SK-MEL-5 (cell line): ENCODE data around the gene THEMIS. TPM values are rescaled to one million over a fixed set of nuclear protein-coding genes. Genes with fewer than 3 reads are reported as not detected.
"Not testable (repeated sequence)": the region's sequence is repeated elsewhere in the genome, so short reads cannot be mapped to it uniquely, and the experiment has no call there.

Source experiments
- DNase-seq: peaks from one replicate; pipeline ENCODE4 v3.0.0-alpha.2; 2016; ENCODE audit warnings: low read depth, low spot score
- in situ Hi-C: cut with HindIII; loops from 2 replicates; pipeline ENCODE4 v1.10.0; 2016; ENCODE audit warnings: low sequenced_read_pairs, high pct_unique_total_duplicates, low pct_unique_long_range_greater_than_20kb
- polyA plus RNA-seq, 2 experiments: library from polyadenylated mRNA; depleted of rRNA; stranded (reverse); fragments of >200 nt; gene quantifications; 2 replicates each; pipeline ENCODE4 v1.2.3, GENCODE V29; 2015
- total RNA-seq: library from RNA; depleted of rRNA; stranded (reverse); fragments of >200 nt; shearing (Covaris generic); gene quantifications from 2 replicates; pipeline ENCODE4 v1.2.3, GENCODE V29; 2014; rRNA removed

Gene THEMIS, protein sequence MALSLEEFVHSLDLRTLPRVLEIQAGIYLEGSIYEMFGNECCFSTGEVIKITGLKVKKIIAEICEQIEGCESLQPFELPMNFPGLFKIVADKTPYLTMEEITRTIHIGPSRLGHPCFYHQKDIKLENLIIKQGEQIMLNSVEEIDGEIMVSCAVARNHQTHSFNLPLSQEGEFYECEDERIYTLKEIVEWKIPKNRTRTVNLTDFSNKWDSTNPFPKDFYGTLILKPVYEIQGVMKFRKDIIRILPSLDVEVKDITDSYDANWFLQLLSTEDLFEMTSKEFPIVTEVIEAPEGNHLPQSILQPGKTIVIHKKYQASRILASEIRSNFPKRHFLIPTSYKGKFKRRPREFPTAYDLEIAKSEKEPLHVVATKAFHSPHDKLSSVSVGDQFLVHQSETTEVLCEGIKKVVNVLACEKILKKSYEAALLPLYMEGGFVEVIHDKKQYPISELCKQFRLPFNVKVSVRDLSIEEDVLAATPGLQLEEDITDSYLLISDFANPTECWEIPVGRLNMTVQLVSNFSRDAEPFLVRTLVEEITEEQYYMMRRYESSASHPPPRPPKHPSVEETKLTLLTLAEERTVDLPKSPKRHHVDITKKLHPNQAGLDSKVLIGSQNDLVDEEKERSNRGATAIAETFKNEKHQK
- total RNA-seq, result not detected in 2 replicates
- 0.15 TPM in 1 of 2 replicates, not detected in the other for polyA plus RNA-seq (2015; cell fraction: cytosol; rRNA removed)
- not detected in 2 replicates for polyA plus RNA-seq (2015; cell fraction: nucleus; rRNA removed)

DNA sequence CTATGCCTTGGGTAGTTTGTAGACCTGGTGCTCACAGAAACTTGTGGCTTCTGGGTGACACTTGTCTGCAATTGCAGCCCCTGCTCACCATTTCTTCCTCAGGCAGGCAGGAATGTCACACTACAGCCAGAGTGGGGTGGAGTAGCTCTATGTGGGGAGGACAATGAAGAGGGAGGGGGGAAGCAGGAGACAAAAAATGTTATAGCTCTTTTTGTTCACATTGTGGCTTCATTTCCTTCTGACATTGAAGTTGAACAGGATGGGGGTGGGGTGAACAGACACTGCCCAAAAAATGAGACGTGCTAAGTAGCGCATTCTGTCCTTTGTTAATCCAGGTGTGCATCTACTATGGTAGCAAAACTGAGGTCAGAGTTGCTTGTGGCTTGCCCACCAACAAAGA lies at the start of gene THEMIS:
TSS of gene THEMIS (minus strand) at position 124 of the 400 bp plus-strand sequence. CDS start 126 bp downstream, outside the sequence.
- in situ Hi-C loops, result no loop called here
- DNase-seq, result no peak

- no peak for DNase-seq
- in situ Hi-C loops, result no loop called here
Observed at GRCh38 chr6:127949251-127949650, 48.4 kb upstream of the THEMIS start.

DNA sequence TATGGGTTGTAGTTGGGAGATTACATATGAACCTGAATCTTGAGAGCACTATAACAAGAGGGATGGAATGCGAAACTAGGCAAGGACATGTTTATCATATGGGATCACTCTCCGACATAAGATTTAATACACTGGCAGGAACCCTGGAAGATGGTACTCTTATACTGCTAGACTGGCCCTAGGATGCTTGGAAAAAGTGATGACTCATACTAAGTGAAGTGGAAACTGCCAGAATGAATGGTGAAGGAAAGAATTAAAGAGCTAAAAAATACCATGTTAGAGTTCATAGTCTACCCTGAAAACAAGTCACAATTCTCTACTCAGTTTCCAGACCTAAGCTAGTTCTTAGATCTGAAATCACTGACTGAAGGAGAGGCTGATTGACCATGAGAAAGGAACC lies 45.5 kb upstream of the THEMIS start:
- DNase-seq, result no peak
- in situ Hi-C loops, result no loop called here

DNA sequence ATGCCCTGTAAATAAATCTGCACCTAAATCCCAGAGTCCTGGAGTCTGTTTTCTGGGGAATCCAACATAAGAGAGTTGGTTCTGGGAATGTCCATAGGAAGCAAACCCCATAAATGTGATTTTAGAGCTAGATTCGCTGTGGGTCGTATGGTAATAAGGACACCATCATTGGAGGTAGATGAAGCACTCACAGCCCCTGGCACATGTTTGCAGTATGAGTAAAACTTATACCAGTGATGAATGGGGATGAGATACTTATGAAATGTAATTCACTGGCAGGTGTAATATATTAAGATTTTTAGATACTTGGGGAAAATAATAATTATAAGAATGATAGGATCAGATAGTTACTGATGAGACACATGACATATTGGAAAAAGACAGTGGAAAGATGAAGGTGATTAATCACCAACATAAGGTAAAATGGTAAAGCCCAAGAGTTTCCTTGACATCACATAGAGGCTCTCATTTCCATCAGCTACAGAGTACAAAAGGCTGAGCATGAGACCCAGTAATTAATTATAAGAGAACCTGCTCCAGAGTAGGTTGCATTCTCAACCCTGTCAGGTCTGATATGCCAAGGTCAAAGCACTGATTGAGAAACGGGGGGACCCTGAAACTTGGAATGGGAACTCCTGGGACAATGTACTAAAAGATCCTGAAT lies 44.7 kb upstream of the THEMIS start:
- in situ Hi-C loops, result no loop called here

DNA sequence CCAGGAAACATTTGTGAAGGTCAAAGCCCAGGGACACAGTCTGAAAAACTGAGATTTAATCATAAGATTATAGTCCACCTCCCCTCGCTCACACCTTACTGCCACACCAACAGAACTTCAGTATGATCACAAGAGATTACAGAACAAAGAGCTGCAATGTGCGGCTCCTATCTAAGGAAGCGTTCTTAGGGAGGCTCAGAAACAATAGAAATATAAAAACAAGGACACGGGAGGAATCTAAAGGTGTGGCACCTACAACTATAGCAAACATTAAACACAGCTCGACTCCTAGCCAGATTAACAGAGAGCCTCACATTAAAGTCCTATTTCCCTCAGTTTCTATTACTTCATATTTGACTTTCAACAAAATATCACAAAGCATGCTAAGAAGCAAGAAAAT lies 40.4 kb upstream of the THEMIS start:
- DNase-seq, result no peak
- in situ Hi-C loops, result no loop called here

More for the DNA sequence above, 44.7 kb upstream of the THEMIS start:
- DNase-seq, result no peak

- DNase-seq, result no peak
Observed at GRCh38 chr6:127939442-127940066, 38.7 kb upstream of the THEMIS start.

DNA sequence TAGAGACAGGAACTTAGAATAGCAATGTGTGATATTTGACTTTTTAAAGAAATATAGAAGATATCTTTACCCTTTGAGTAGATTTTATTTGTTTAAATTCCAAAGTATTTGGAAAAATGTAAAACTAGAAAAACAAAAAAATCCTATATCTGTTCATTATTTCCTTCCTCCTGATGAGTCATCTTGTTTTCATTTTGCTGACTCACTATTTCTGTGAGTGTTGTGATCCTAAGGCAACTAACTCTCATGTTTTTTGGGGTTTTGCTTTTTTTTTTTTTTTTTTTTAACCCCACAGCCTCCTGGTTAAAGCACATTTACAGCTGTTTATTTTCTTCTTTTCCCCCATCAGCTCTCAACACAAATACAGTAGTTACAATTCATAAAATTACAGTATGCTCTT lies 37.8 kb upstream of the THEMIS start:
- in situ Hi-C loops, result no loop called here
- DNase-seq, result peak; percentile 2

More at GRCh38 chr6:127939442-127940066, 38.7 kb upstream of the THEMIS start:
- in situ Hi-C loops, result no loop called here

DNA sequence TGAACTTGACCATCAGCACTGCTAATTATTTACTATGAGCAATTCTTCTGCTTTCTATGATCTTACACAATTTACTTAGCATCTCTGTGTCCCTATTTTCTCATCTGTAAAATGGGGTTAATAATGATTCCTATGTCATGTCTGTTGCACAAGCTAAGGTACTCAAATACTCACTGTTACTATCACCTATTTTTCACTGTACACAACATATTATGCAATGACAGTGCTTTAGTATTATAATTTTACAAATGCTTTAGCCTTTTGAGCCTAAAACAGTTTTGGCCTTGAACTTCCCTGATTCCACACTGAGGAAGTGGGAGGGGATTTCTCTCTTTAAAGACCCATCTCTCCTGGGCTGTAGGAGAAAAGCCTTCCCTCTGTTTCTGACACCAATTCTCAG lies 36.9 kb upstream of the THEMIS start:
- no peak for DNase-seq
- in situ Hi-C loops, result no loop called here

DNA sequence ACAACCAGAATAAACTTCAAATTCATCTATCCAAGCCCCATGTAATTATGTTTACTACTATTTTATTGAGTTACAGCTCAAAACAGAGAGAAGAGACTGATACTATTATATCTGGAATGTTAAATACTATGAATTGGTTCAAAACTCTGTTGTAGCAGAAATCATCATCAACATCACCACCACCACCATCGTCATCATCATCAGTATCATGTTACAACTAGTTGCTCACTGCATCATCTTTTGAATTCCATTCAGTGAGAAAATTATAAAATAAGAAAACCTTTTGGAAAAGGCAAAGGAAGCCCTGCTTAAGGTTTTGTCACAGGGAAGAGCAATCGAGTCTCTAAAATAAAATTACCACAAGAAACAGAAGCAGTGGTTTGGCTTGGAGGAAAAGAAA lies 36.2 kb upstream of the THEMIS start:
- no peak for DNase-seq
- in situ Hi-C loops, result no loop called here

DNA sequence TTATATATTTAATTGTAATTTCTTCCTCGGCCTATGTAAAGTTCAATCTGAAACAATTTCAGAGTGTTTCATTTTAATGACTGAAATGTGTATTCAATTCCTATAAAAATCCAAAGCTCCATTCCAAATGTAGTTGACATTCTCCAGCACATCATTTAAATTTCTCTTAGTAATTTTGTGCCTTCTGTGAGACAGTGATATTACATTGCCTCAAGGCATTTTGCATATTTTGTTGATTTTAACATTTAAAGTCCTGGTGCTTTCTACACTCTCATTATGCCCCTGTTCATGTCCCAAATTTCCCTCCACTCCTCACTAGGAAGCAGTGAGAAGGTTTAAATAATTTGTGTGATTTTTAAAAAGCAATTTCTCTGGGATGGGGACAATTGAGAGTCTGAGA lies 34.1 kb upstream of the THEMIS start:
- DNase-seq, result no peak
- in situ Hi-C loops, result no loop called here

- in situ Hi-C loops, result no loop called here
- no peak for DNase-seq
Observed at GRCh38 chr6:127933852-127934840, 33.3 kb upstream of the THEMIS start.

DNA sequence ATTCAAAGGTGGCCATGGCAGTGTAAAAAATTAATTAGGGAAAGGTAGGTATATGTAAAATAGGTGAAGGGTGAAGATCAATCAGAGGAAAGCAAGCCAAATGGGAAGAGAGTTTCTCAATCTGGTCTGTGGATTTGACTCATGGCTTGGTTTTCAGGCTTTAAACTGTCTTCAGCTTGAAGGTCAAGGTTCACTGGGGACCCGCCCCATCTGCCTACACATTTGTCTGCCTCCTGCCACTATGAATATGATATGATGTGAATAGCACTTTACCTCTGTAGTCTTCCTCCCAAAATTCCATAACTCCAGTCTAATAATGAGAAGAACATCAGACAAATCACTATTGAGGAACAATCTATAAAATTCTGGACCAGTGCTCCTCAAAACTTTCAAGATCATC lies 32.3 kb upstream of the THEMIS start:
- in situ Hi-C loops, result no loop called here
- DNase-seq, result no peak

DNA sequence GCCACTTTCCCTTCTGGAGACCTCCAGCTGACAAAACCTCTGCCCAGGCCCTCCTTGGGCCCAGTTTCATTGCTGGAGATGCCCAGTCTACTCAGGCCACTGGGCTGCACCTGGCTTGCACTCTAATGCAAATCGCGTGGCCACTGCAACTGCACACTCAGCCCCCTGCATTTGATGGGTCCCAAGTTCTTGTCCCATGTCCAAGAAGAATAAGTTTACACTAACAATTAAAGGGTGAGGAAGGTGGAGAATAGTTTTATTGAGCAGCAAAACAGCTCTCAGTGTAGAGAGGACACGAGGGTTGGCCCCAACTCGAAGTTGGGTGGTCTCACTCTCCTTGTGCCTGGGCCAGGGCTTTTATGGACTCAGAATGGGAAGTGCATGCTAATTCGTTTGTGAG lies 31.9 kb upstream of the THEMIS start:
- DNase-seq, result no peak
- in situ Hi-C loops, result no loop called here

DNA sequence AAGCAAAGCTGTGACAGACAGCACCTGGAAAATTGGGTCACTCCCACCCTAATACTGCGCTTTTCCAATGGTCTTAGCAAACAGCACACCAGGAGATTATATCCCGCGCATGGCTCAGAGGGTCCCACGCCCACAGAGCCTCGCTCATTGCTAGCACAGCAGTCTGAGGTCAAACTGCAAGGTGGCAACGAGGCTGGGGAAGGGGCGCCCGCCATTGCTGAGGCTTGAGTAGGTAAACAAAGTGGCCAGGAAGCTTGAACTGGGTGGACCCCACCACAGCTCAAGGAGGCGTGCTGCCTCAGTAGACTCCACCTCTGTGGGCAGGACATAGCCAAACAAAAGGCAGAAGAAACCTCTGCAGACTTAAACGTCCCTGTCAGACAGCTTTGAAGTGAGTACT lies 25.6 kb upstream of the THEMIS start:
- DNase-seq, in situ Hi-C loops: not testable (repeated sequence)

DNA sequence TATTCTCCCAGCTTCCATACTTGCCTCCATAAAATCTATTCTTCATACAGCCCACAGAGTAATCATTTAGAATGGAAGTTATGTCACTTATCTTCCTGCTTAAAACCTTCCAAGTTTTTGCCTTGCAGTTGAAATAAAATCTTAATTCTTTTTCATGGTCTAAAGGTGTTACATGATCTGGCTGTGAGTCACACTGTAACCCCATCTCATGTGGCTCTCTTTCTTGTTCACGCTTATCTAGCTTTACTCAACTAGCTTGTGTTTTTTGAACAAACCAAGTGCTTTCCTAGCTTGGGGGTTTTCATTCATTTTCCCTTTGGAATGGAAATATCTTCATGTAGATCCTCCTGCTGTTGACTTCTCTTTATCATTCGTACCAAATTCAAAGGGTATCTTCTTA lies 23.6 kb upstream of the THEMIS start:
- in situ Hi-C loops, result no loop called here
- DNase-seq, result no peak

DNA sequence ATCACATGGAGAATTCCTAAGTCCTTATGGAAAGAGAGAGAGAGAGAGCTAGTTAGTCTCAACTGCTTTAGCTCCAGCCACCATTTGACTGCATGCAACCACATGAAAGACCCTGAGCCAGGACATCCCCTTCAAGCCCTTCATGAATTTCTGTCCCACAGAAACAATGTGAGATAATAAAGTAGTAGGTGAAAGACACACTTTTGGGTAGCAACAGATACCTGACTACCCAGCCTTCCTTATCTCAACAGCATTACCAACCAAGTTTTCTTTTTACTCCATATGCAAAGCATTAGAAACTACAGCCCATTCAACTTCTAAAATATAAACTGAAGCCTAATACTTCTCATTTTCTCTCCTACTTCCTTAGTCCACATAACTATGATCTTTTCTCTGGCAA lies 23.2 kb upstream of the THEMIS start:
- in situ Hi-C loops, result no loop called here
- no peak for DNase-seq

DNA sequence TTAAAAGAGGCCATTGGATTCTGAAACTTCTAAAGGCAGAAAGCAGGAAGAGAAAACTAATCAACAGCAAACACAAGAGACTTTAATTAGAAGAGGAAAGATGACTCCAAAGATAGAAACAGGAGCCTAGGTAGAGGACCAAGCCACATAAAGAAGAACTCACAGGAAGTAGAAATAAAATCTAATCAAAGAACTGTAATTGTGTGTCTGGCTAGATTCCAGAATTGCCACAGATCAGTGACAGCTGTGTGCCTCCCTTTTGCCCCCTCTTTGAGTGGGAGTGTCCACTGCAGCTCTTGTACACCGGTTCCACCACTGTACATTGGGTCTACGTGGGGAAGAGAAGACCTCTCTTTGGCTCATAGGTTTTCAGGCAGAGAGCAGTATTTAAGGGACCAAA lies 22.3 kb upstream of the THEMIS start:
- in situ Hi-C loops, result no loop called here

More for the DNA sequence above, 22.3 kb upstream of the THEMIS start:
- DNase-seq, result no peak
